ENCODE data around the gene MTERF4. TPM values are rescaled to one million over a fixed set of nuclear protein-coding genes. Genes with fewer than 3 reads are reported as not detected.

The MTERF4 gene
- total RNA-seq, 1 donor from 2014 or later: 42.2 TPM

GRCh38 chr2:241131531-241131930 lies 29.4 kb upstream of the MTERF4 start:
- no peaks in the 10 kb centered on the region for H3K4me1 ChIP-seq
- Mint-ChIP-seq H3K27me3 (ENCODE audit: insufficient read depth, low read depth) (no peaks in the 10 kb centered on the region), H3K4me3 (no peak overlapping the region), H3K27ac (no peak overlapping the region), H3K36me3 (peaks cover 7% of the 10 kb centered on the region), H3K9me3 (no peaks in the 10 kb centered on the region), H3K4me1 (no peaks in the 10 kb centered on the region)
- H2AFZ ChIP-seq (replicated peaks): no peak overlapping the region
- H3F3A ChIP-seq (ENCODE audit: low read depth): no peaks in the 10 kb centered on the region
- no peaks in the 10 kb centered on the region for H3K9me3 ChIP-seq (ENCODE audit: low read depth)
- H3K79me2 ChIP-seq (ENCODE audit: low read depth): no peaks in the 10 kb centered on the region
- TF ChIP-seq EZH2phosphoT487 (IDR thresholded peaks at IDR 0.05) (no peak), CTCF (IDR thresholded peaks at IDR 0.05) (no peak), EZH2 (IDR thresholded peaks at IDR 0.05) (no peak)
- no peak overlapping the region for H3K27ac ChIP-seq
- no peak overlapping the region for H3K9ac ChIP-seq
- H3K4me3 ChIP-seq: no peak overlapping the region
- H4K20me1 ChIP-seq (ENCODE audit: low read depth): no peaks in the 10 kb centered on the region
- no peaks in the 10 kb centered on the region for H3K27me3 ChIP-seq
- H3K4me2 ChIP-seq: no peak overlapping the region
- H3K36me3 ChIP-seq: no peaks in the 10 kb centered on the region
- no peak for DNase-seq (ENCODE audit: low spot score)

DNA sequence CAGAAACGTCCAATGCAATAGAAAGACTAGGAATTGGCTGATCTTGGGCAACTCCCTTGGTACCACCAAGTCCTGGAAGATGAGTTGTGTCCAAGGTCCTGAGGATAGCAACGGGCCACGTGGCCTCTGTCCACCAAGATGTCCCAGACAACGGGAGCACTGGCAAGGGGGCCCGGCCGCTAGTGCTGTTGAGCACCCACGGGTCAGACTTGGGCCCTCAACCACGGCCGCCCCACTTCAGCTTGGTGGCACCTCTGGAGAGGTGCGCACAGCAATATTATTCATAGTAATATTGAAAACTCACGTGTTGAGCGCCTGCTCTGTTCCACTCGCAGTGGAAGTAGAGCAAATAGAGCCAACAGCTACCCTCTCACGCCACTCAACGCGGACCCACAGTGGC lies 28.2 kb upstream of the MTERF4 start:
- Mint-ChIP-seq H3K4me1 (no peaks in the 10 kb centered on the region), H3K27ac (no peak overlapping the region), H3K9me3 (no peaks in the 10 kb centered on the region), H3K36me3 (peaks cover 7% of the 10 kb centered on the region), H3K27me3 (ENCODE audit: insufficient read depth, low read depth) (no peaks in the 10 kb centered on the region), H3K4me3 (no peak overlapping the region)
- no peaks in the 10 kb centered on the region for H3K27me3 ChIP-seq
- H4K20me1 ChIP-seq (ENCODE audit: low read depth): no peaks in the 10 kb centered on the region
- no peaks in the 10 kb centered on the region for H3K36me3 ChIP-seq
- TF ChIP-seq CTCF (IDR thresholded peaks at IDR 0.05): no peak
- no peak for TF ChIP-seq EZH2 (IDR thresholded peaks at IDR 0.05)
- no peak for TF ChIP-seq EZH2phosphoT487 (IDR thresholded peaks at IDR 0.05)
- no peak overlapping the region for H3K4me3 ChIP-seq
- no peak overlapping the region for H3K27ac ChIP-seq
- H3F3A ChIP-seq (ENCODE audit: low read depth): no peaks in the 10 kb centered on the region
- H3K4me1 ChIP-seq: no peaks in the 10 kb centered on the region
- DNase-seq (ENCODE audit: low spot score): no peak
- H3K9me3 ChIP-seq (ENCODE audit: low read depth): no peaks in the 10 kb centered on the region
- no peaks in the 10 kb centered on the region for H3K79me2 ChIP-seq (ENCODE audit: low read depth)
- H3K9ac ChIP-seq: no peak overlapping the region
- H2AFZ ChIP-seq (replicated peaks): no peak overlapping the region
- H3K4me2 ChIP-seq: no peak overlapping the region

DNA sequence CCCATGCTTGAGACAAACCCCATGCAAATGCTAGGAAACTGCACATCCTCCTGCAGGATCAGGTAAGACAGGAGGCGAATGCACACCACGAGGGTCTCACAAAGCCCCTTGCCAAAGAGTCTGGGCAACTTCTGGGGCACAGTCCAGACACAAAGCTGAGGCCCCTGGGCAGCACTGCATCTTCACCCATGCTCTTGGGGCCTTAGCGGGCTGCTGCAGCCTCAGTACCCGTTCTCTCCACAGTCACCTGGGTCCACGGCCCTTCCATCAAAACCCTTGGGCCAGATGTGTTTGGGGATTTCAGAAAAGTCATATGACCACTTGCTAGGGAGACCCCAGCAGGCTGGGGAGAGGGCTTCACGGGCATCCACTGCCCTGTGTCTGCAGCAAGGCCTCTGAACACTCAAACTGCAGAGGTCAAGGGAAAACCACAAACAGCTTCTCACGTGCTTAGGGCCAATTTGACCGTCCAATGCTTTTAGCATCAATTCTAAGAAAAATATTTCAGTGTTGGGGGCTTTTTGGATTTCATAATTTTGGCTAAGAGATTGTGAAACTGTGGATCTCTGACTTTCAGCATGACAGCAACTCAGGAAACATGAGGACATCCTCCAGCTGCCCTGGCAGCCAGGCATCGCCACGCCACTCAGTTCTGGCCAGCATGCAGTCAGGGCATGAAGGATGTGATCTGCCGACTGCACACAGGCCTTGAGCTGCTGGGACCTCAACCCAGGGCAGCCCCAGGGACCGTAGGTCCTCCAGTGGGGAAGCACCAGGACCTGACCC lies 27.2 kb upstream of the MTERF4 start:
- no peaks in the 10 kb centered on the region for H3K4me1 ChIP-seq
- H3K79me2 ChIP-seq (ENCODE audit: low read depth): no peaks in the 10 kb centered on the region
- no peak overlapping the region for H3K9ac ChIP-seq
- no peak overlapping the region for H3K27ac ChIP-seq
- H3K36me3 Mint-ChIP-seq: peaks cover 7% of the 10 kb centered on the region
- H3K36me3 ChIP-seq: no peaks in the 10 kb centered on the region
- no peaks in the 10 kb centered on the region for H3K9me3 ChIP-seq (ENCODE audit: low read depth)
- DNase-seq (ENCODE audit: low spot score): no peak
- no peak overlapping the region for H3K4me3 Mint-ChIP-seq
- TF ChIP-seq EZH2phosphoT487 (IDR thresholded peaks at IDR 0.05) (no peak), EZH2 (IDR thresholded peaks at IDR 0.05) (no peak), CTCF (IDR thresholded peaks at IDR 0.05) (no peak)
- no peaks in the 10 kb centered on the region for H3K27me3 ChIP-seq
- no peak overlapping the region for H3K4me3 ChIP-seq
- H3K9me3 Mint-ChIP-seq: no peaks in the 10 kb centered on the region
- no peaks in the 10 kb centered on the region for H3K4me1 Mint-ChIP-seq
- H3K27ac Mint-ChIP-seq: no peak overlapping the region
- no peaks in the 10 kb centered on the region for H4K20me1 ChIP-seq (ENCODE audit: low read depth)
- H3K27me3 Mint-ChIP-seq (ENCODE audit: insufficient read depth, low read depth): no peaks in the 10 kb centered on the region
- no peak overlapping the region for H2AFZ ChIP-seq (replicated peaks)
- no peak overlapping the region for H3K4me2 ChIP-seq
- H3F3A ChIP-seq (ENCODE audit: low read depth): no peaks in the 10 kb centered on the region

Measured in neural progenitor cell (in vitro differentiated cells).